Breast epithelium (tissue), 4 donors: ENCODE data around the gene MPP3. TPM values are rescaled to one million over a fixed set of nuclear protein-coding genes. Genes with fewer than 3 reads are reported as not detected.
A peak's percentile ranks its signal among the peaks of the same experiment; 100 is the strongest.
"Not testable (repeated sequence)": the region's sequence is repeated elsewhere in the genome, so short reads cannot be mapped to it uniquely, and the experiment has no call there.

Experiments used
- DNase-seq, 2 donors: peaks; one replicate each; pipeline ENCODE4 v3.0.0-alpha.2; 2019; ENCODE audit warnings: low spot score in 2 of 2
- H3K27ac ChIP-seq, 2 donors: fragments of 200-600 bp; sonication (generic) in 1 of 2; one replicate each; pipeline ENCODE4 v1.5.1; 2016 to 2019; ENCODE audit warnings: mild to moderate bottlenecking in 1 of 2
- H3K27me3 ChIP-seq, 2 donors: fragments of 200-600 bp; sonication (generic) in 1 of 2; one replicate each; pipeline versions ENCODE4 v1.5.1 to v1.6.0; 2017 to 2019; ENCODE audit warnings: control low read depth in 1 of 2, mild to moderate bottlenecking in 1 of 2
- H3K36me3 ChIP-seq: fragments of 200-600 bp; one replicate; pipeline ENCODE4 v1.5.1; 2019
- H3K4me1 ChIP-seq, 2 donors: fragments of 200-600 bp; sonication (generic); one replicate each; pipeline ENCODE4 v1.5.1; 2016 to 2019; ENCODE audit warnings: control low read depth in 1 of 2
- H3K4me3 ChIP-seq, 3 donors: fragments of 200-600 bp; sonication (generic); 1 replicate in 2 of 3; 2 replicates in 1 of 3; pipeline ENCODE4 v1.5.1; 2016 to 2019; ENCODE audit warnings: mild to moderate bottlenecking in 3 of 3, moderate library complexity in 2 of 3
- H3K9me3 ChIP-seq, 2 donors: fragments of 200-600 bp; sonication (generic) in 1 of 2; one replicate each; pipeline ENCODE4 v1.5.1; 2016 to 2019; ENCODE audit warnings: control low read depth in 1 of 2
- POLR2A ChIP-seq: fragments of 450-650 bp; IDR thresholded peaks from one replicate; pipeline ENCODE4 v1.6.1; 2016; ENCODE audit warnings: antibody characterized with exemption, mild to moderate bottlenecking, moderate library complexity
- POLR2AphosphoS5 ChIP-seq, 3 donors: sonication (generic); formaldehyde crosslinking; IDR thresholded peaks; one replicate each; pipeline ENCODE4 v1.6.1; 2017; ENCODE audit warnings: antibody characterized with exemption in 3 of 3
- intact Hi-C: fragments of 100-400 bp; cut with DNase I; formaldehyde crosslinking; loops from one replicate; pipeline ENCODE4 v1.15.1; 2023; ENCODE audit warnings: low total_unique reads
- total RNA-seq, 3 donors: library from RNA; depleted of rRNA; stranded (reverse); fragments of >200 nt; gene quantifications; one replicate each; pipeline ENCODE4 v1.1.0, GENCODE V29; 2016
- TF ChIP-seq, protein P1 (sequence below), 3 donors: fragments of 450-650 bp; IDR thresholded peaks; one replicate each; pipeline ENCODE4 v1.5.1; 2016 to 2017; ENCODE audit warnings: antibody characterized with exemption in 3 of 3, mild to moderate bottlenecking in 3 of 3, moderate library complexity in 3 of 3

The MPP3 gene
- total RNA-seq, 3 donors from 2014 or later = 24.2 to 26.3 (median 26.2) TPM

DNA sequence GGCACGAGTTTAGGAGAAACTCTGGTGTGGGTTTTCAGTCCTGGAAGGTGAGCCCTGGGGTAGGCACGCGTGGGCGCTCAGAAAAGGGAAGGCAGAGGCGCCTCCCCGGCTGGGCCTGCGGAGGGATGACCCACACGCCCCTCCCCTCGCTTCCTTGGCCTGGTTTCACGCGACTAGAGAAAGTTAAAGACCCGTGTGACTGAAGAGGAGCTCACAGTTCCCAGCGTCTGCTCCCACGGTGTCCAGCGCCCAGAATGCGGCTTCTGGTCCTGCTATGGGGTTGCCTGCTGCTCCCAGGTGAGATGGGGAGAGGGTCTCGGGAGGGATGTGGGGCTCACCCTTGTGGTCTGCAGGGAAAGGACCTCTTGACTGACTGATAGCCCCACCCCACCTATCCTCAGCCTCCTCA is 14.0 kb upstream of the MPP3 start, which contains the start of gene CD300LG:
TSS of gene CD300LG (plus strand) at position 214 of the 409 bp plus-strand sequence. CDS start at position 255, 41 bp downstream.
- Histone ChIP-seq H3K9me3 (no peaks in the 10 kb centered on the region), H3K27me3 (no peaks in the 10 kb centered on the region), H3K36me3 (no peaks in the 10 kb centered on the region), H3K4me3 (peak within 1 kb of the TSS; percentile 31 to 52 (median 45)), H3K4me1 (peaks cover 0 to 3% of the 10 kb centered on the region in 2 donors), H3K27ac (peak within 1 kb of the TSS; percentile 36 to 46)
- intact Hi-C loops = no loop called here
- TF ChIP-seq POLR2AphosphoS5 (IDR thresholded peaks at IDR 0.05) (no peak), POLR2A (no peak)
- TF ChIP-seq, protein P1, sequence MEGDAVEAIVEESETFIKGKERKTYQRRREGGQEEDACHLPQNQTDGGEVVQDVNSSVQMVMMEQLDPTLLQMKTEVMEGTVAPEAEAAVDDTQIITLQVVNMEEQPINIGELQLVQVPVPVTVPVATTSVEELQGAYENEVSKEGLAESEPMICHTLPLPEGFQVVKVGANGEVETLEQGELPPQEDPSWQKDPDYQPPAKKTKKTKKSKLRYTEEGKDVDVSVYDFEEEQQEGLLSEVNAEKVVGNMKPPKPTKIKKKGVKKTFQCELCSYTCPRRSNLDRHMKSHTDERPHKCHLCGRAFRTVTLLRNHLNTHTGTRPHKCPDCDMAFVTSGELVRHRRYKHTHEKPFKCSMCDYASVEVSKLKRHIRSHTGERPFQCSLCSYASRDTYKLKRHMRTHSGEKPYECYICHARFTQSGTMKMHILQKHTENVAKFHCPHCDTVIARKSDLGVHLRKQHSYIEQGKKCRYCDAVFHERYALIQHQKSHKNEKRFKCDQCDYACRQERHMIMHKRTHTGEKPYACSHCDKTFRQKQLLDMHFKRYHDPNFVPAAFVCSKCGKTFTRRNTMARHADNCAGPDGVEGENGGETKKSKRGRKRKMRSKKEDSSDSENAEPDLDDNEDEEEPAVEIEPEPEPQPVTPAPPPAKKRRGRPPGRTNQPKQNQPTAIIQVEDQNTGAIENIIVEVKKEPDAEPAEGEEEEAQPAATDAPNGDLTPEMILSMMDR (IDR thresholded peaks at IDR 0.05) = no peak
- DNase-seq = no peak

DNA sequence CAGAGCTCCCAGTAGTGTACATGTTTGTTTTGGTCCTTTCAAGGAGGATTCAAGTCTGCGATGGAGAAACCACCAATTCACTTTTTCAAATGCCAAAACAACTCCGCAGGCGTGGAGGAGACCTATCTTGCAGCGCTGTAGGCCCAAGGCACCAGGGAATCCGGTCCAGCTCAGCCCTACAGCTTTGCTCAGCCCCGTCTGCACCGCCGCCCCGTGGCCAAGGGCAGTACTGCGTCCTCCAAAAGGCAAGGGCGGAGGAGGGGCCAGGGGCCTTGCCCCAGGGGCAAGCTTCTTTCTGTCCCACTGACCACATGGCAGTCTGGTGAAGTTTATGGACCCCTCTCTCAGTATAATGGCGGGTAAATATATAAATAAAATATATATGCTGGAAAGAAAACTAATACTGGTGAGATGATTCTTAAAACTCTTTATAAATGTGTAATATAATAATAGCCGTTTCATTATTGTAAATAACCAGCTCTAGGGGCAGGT is 13.3 kb upstream of the MPP3 start:
- intact Hi-C loops = no loop called here
- Histone ChIP-seq H3K36me3 (no peaks in the 10 kb centered on the region), H3K4me3 (peak overlapping the region in 2 of 3 donors; percentile 45 to 52), H3K9me3 (no peaks in the 10 kb centered on the region), H3K27ac (peak overlapping the region in 1 of 2 donors; percentile 36), H3K27me3 (no peaks in the 10 kb centered on the region), H3K4me1 (peaks cover 0 to 3% of the 10 kb centered on the region in 2 donors)
- peak; percentile 66 to 81 for DNase-seq
- TF ChIP-seq, protein P1 (IDR thresholded peaks at IDR 0.05) = peak; percentile 93 to 98 (median 96)
- TF ChIP-seq POLR2A (no peak), POLR2AphosphoS5 (IDR thresholded peaks at IDR 0.05) (peak in 2 of 3 donors; percentile 44 to 46)

DNA sequence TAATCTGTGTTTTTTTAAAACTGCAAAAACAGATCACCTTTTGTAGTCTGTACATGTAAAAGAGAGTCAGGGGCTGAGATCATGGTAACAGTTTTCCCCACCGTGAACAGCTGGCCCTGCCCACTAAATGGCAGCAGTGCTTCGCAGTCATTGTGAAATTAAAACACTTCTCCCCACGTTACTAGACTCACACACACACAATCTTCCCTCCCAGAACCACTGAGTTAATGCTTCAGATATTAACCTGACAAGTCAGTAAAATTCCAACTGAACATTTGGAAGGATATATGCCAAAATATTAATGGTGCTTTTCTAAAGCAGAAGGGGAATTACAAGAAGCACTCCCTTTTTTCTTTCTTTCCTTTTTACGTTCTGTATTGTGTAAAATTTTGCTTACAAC is 12.8 kb upstream of the MPP3 start:
- DNase-seq = no peak
- Histone ChIP-seq H3K4me1 (peaks cover 3 to 4% of the 10 kb centered on the region in 2 donors), H3K4me3 (no peak overlapping the region), H3K9me3 (no peaks in the 10 kb centered on the region), H3K27ac (peak overlapping the region in 1 of 2 donors; percentile 34), H3K36me3 (no peaks in the 10 kb centered on the region), H3K27me3 (no peaks in the 10 kb centered on the region)
- TF ChIP-seq POLR2AphosphoS5 (IDR thresholded peaks at IDR 0.05) (no peak), POLR2A (no peak)
- TF ChIP-seq, protein P1 (IDR thresholded peaks at IDR 0.05) = no peak
- intact Hi-C loops = no loop called here

DNA sequence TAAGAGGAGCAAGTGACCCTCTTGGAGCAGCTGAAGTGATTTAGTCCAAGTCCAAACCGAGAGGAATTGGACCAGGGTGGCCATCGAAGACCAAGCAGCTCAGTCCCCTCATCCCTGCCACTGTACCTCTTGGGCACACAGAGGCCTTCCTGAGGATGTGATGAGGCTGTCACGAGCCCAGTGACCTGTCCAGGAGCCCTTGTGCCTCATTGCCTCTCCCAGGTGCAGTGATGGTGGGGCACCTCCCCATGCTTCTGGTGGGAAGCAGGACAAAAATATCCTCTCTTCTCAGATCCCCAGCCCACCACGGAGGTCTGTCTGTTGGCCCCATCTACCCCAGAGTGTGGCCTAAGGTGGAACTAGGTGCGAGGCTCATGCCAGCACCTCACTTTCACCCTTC is 11.3 kb upstream of the MPP3 start:
- H3K27ac ChIP-seq = no peak overlapping the region
- intact Hi-C loops = no loop called here
- no peaks in the 10 kb centered on the region for H3K27me3 ChIP-seq
- no peak for TF ChIP-seq POLR2A
- no peak for TF ChIP-seq POLR2AphosphoS5 (IDR thresholded peaks at IDR 0.05)
- TF ChIP-seq, protein P1 (IDR thresholded peaks at IDR 0.05) = no peak
- peaks cover 3 to 6% of the 10 kb centered on the region in 2 donors for H3K4me1 ChIP-seq
- DNase-seq = no peak
- H3K36me3 ChIP-seq = no peaks in the 10 kb centered on the region
- H3K9me3 ChIP-seq = no peaks in the 10 kb centered on the region
- H3K4me3 ChIP-seq = no peak overlapping the region

DNA sequence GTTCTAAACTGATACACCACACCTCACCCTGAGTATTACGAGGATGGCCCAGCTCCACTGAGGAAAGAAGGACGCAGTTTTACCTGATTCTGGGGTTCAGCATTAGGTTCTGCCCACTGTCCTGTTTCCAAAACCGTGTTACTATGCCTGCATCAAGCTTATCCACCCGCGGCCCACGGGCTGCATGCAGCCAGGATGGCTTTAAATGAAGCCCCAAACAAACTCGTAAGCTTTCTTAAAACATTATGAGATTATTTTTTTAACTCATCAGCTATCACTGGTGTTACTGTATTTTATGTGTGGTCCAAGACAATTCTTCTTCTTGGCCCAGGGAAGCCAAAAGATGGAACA is 10.0 kb upstream of the MPP3 start:
- intact Hi-C loops = no loop called here

DNA sequence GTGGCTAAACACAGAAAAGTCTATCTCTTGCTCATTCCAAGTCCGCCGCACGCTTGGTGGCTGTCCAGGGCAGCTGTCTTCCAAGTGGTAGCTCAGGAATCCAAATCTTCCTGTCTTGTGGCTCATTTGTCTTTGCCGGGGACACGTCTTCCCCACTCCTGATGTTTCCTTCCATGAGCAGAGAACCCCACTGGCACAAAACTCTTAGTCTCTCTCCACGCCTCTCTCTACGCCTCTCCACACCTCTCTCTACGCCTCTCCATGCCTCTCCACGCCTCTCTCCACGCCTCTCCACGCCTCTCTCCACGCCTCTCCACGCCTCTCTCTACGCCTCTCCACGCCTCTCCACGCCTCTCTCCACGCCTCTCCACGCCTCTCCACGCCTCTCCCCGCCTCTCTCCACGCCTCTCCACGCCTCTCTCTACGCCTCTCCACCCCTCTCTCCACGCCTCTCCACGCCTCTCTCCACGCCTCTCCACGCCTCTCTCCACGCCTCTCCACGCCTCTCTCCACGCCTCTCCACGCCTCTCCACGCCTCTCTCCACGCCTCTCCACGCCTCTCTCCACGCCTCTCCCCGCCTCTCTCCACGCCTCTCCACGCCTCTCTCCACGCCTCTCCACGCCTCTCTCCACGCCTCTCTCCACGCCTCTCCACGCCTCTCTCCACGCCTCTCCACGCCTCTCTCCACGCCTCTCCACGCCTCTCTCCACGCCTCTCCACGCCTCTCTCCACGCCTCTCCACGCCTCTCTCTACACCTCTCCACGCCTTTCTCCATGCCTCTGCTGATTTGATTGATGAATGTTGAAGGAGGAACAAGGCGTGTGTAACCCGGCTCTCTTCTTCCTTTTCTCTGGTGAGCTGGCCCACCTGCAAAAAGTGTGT is 9.4 kb upstream of the MPP3 start:
- intact Hi-C loops, H3K4me1 ChIP-seq, H3K27me3 ChIP-seq, H3K9me3 ChIP-seq, H3K36me3 ChIP-seq: not testable (repeated sequence)
- DNase-seq = peak in 1 of 2 donors; percentile 74
- Histone ChIP-seq H3K27ac (peak overlapping the region; percentile 42 to 45), H3K4me3 (peak overlapping the region in 2 of 3 donors; percentile 20 to 43)

More for the DNA sequence above, 10.0 kb upstream of the MPP3 start:
- peaks cover 3 to 6% of the 10 kb centered on the region in 2 donors for H3K4me1 ChIP-seq
- TF ChIP-seq, protein P1 (IDR thresholded peaks at IDR 0.05) = no peak
- TF ChIP-seq POLR2AphosphoS5 (IDR thresholded peaks at IDR 0.05) (no peak), POLR2A (no peak)
- H3K9me3 ChIP-seq = no peaks in the 10 kb centered on the region
- no peak for DNase-seq
- no peaks in the 10 kb centered on the region for H3K36me3 ChIP-seq
- H3K27me3 ChIP-seq = no peaks in the 10 kb centered on the region
- no peak overlapping the region for H3K4me3 ChIP-seq
- peak overlapping the region in 1 of 2 donors; percentile 35 for H3K27ac ChIP-seq
